ENCODE measurements around the gene CCR4. TPM values are rescaled to one million over a fixed set of nuclear protein-coding genes. Genes with fewer than 3 reads are reported as not detected.
"Not testable (repeated sequence)": the region's sequence is repeated elsewhere in the genome, so short reads cannot be mapped to it uniquely, and the experiment has no call there.

The CCR4 gene
- total RNA-seq, result under 1 TPM; 0.32 to 0.66 (median 0.44) TPM

GRCh38 chr3:32951410-32951811 lies at the start of gene CCR4:
Gene CCR4 (plus strand): TSS chr3:32951644. CDS start chr3:32953423, 1,779 bp downstream.
- Histone ChIP-seq H3K27ac (no peak within 1 kb of the TSS), H3K4me1 (no peaks in the 10 kb centered on the region), H3K27me3 (no peaks in the 10 kb centered on the region), H3K9me3 (no peaks in the 10 kb centered on the region), H3K36me3 (no peaks in the 10 kb centered on the region), H3K4me3 (no peak within 1 kb of the TSS)
- intact Hi-C loops (cut with DNase I; ENCODE audit: low total_unique reads), result no loop called here
- DNase-seq (ENCODE audit: low spot score in 2 of 2), result no peak
- TF ChIP-seq POLR2AphosphoS5 (IDR thresholded peaks at IDR 0.05), result no peak
- TF ChIP-seq CTCF (IDR thresholded peaks at IDR 0.05), result no peak
- TF ChIP-seq POLR2A (IDR thresholded peaks at IDR 0.05), result no peak

- peak overlapping the region; percentile 13 to 63 (median 41) for H3K4me3 ChIP-seq
- H3K36me3 ChIP-seq; H3K9me3 ChIP-seq; DNase-seq (ENCODE audit: low spot score in 2 of 2); H3K27me3 ChIP-seq; H3K4me1 ChIP-seq; H3K27ac ChIP-seq; intact Hi-C loops (cut with DNase I; ENCODE audit: low total_unique reads): not testable (repeated sequence)
- peak in 1 of 3 donors; percentile 23 for TF ChIP-seq CTCF (IDR thresholded peaks at IDR 0.05)
These were observed 48.5 kb upstream of the CCR4 start for GRCh38 chr3:32902887-32903371.

- H3K9me3 ChIP-seq, result no peaks in the 10 kb centered on the region
- peaks cover 0 to 4% of the 10 kb centered on the region in 2 donors for H3K27me3 ChIP-seq
- H3K4me3 ChIP-seq, result no peak overlapping the region
- no peaks in the 10 kb centered on the region for H3K36me3 ChIP-seq
- TF ChIP-seq POLR2AphosphoS5 (IDR thresholded peaks at IDR 0.05) (no peak), POLR2A (IDR thresholded peaks at IDR 0.05) (no peak), CTCF (IDR thresholded peaks at IDR 0.05) (no peak)
- no peak for DNase-seq (ENCODE audit: low spot score in 2 of 2)
- no peak overlapping the region for H3K27ac ChIP-seq
- intact Hi-C loops (cut with DNase I; ENCODE audit: low total_unique reads), result no loop called here
- no peaks in the 10 kb centered on the region for H3K4me1 ChIP-seq
These were observed 47.5 kb upstream of the CCR4 start for GRCh38 chr3:32903953-32904352.

GRCh38 chr3:32909999-32910398 lies 41.4 kb upstream of the CCR4 start:
- H3K4me3 ChIP-seq, result no peak overlapping the region
- TF ChIP-seq CTCF (IDR thresholded peaks at IDR 0.05), result no peak
- TF ChIP-seq POLR2A (IDR thresholded peaks at IDR 0.05), result no peak
- no peak for TF ChIP-seq POLR2AphosphoS5 (IDR thresholded peaks at IDR 0.05)
- H3K27ac ChIP-seq, result no peak overlapping the region
- H3K27me3 ChIP-seq, result no peaks in the 10 kb centered on the region
- H3K4me1 ChIP-seq, result no peaks in the 10 kb centered on the region
- intact Hi-C loops (cut with DNase I; ENCODE audit: low total_unique reads), result no loop called here
- H3K9me3 ChIP-seq, result no peaks in the 10 kb centered on the region
- H3K36me3 ChIP-seq, result no peaks in the 10 kb centered on the region
- no peak for DNase-seq (ENCODE audit: low spot score in 2 of 2)

GRCh38 chr3:32910954-32911353 lies 40.5 kb upstream of the CCR4 start:
- no peaks in the 10 kb centered on the region for H3K36me3 ChIP-seq
- TF ChIP-seq POLR2AphosphoS5 (IDR thresholded peaks at IDR 0.05), result peak in 1 of 3 donors; percentile 56
- no peak for TF ChIP-seq POLR2A (IDR thresholded peaks at IDR 0.05)
- intact Hi-C loops (cut with DNase I; ENCODE audit: low total_unique reads), result no loop called here

GRCh38 chr3:32912046-32912445 lies 39.4 kb upstream of the CCR4 start:
- Histone ChIP-seq H3K27ac (no peak overlapping the region), H3K36me3 (no peaks in the 10 kb centered on the region), H3K4me3 (no peak overlapping the region), H3K27me3 (no peaks in the 10 kb centered on the region), H3K4me1 (no peaks in the 10 kb centered on the region), H3K9me3 (peaks cover 2 to 5% of the 10 kb centered on the region in 2 donors)
- intact Hi-C loops (cut with DNase I; ENCODE audit: low total_unique reads), result no loop called here
- DNase-seq (ENCODE audit: low spot score in 2 of 2), result no peak
- TF ChIP-seq CTCF (IDR thresholded peaks at IDR 0.05) (no peak), POLR2A (IDR thresholded peaks at IDR 0.05) (no peak), POLR2AphosphoS5 (IDR thresholded peaks at IDR 0.05) (no peak)

More at GRCh38 chr3:32910954-32911353, 40.5 kb upstream of the CCR4 start:
- no peaks in the 10 kb centered on the region for H3K27me3 ChIP-seq
- H3K4me3 ChIP-seq, result no peak overlapping the region
- DNase-seq (ENCODE audit: low spot score in 2 of 2), result no peak
- H3K27ac ChIP-seq, result no peak overlapping the region
- H3K9me3 ChIP-seq, result no peaks in the 10 kb centered on the region
- no peaks in the 10 kb centered on the region for H3K4me1 ChIP-seq
